OCI-LY3 (cell line): Measurements from ENCODE around the gene OR8D2.
A peak's percentile ranks its signal among the peaks of the same experiment; 100 is the strongest.

ENCODE experiments used
- H2AFZ ChIP-seq: fragments of 200-600, 300-600 bp; shearing (Covaris generic); 2 replicates; pipeline ENCODE4 v1.6.0; 2014; ENCODE audit warnings: antibody characterized with exemption, low read depth, low read length
- H3K27ac ChIP-seq: fragments of 200-600, 300-600 bp; sonication (generic); 2 replicates; pipeline ENCODE4 v1.5.1; 2014; ENCODE audit warnings: mild to moderate bottlenecking, low read length, moderate library complexity, mixed read lengths
- H3K27me3 ChIP-seq: fragments of 200-600, 300-600 bp; sonication (generic); 2 replicates; pipeline ENCODE4 v1.6.1; 2014; ENCODE audit warnings: low read depth, low read length, mixed read lengths
- H3K36me3 ChIP-seq: fragments of 200-600, 300-600 bp; sonication (generic); replicated peaks from 2 replicates; pipeline ENCODE3; 2014; ENCODE audit warnings: low read depth, low read length, mixed read lengths
- H3K4me1 ChIP-seq: fragments of 300-600, 200-600 bp; sonication (generic); 2 replicates; pipeline ENCODE4 v1.6.1; 2014; ENCODE audit warnings: low read length, mixed read lengths
- H3K4me2 ChIP-seq: fragments of 200-600, 300-600 bp; sonication (generic); 2 replicates; pipeline ENCODE4 v1.6.1; 2014; ENCODE audit warnings: low read length, mixed read lengths
- H3K4me3 ChIP-seq: fragments of 300-600, 200-600 bp; sonication (generic); 2 replicates; pipeline ENCODE4 v1.5.1; 2014; ENCODE audit warnings: antibody characterized with exemption, mild to moderate bottlenecking, low read length, moderate library complexity
- H3K79me2 ChIP-seq: fragments of 300-600, 200-600 bp; shearing (Covaris generic); 2 replicates; pipeline ENCODE4 v1.6.1; 2014; ENCODE audit warnings: mild to moderate bottlenecking, low read length, mixed read lengths
- H3K9ac ChIP-seq: fragments of 300-600, 200-600 bp; shearing (Covaris generic); 2 replicates; pipeline ENCODE4 v1.6.0; 2014; ENCODE audit warnings: mild to moderate bottlenecking, low read length, moderate library complexity
- H3K9me3 ChIP-seq: fragments of 200-600, 300-600 bp; shearing (Covaris generic); 2 replicates; pipeline ENCODE4 v1.6.1; 2014; ENCODE audit warnings: low read length, mixed read lengths; ENCODE audit not compliant: insufficient read depth
- H4K20me1 ChIP-seq: fragments of 200-600, 300-600 bp; sonication (generic); 2 replicates; pipeline ENCODE4 v1.6.1; 2016; ENCODE audit warnings: low read length, mixed read lengths; ENCODE audit not compliant: insufficient read depth
- CTCF ChIP-seq: fragments of 200-600, 300-600 bp; sonication (generic); IDR thresholded peaks from 2 replicates; pipeline ENCODE4 v1.5.1; 2014; ENCODE audit warnings: antibody characterized with exemption, low read length, low read depth
- EZH2phosphoT487 ChIP-seq: fragments of 200-600 bp; shearing (Covaris generic); IDR thresholded peaks from 2 replicates; pipeline ENCODE4 v1.6.1; 2018; ENCODE audit warnings: antibody characterized with exemption, mixed run types, low read depth

Gene OR8D2

GRCh38 chr11:124327775-124328174 is 7.8 kb upstream of the OR8D2 start:
- no peaks in the 10 kb centered on the region for H3K36me3 ChIP-seq
- H3K4me3 ChIP-seq: no peak overlapping the region
- H3K27me3 ChIP-seq: peaks cover 18% of the 10 kb centered on the region
- no peaks in the 10 kb centered on the region for H4K20me1 ChIP-seq
- H3K4me1 ChIP-seq: peaks cover 23% of the 10 kb centered on the region
- no peaks in the 10 kb centered on the region for H3K9me3 ChIP-seq
- no peak for TF ChIP-seq CTCF
- TF ChIP-seq EZH2phosphoT487: no peak
- no peak overlapping the region for H3K27ac ChIP-seq
- H3K79me2 ChIP-seq: no peaks in the 10 kb centered on the region
- H3K9ac ChIP-seq: no peak overlapping the region
- H2AFZ ChIP-seq: no peak overlapping the region
- no peak overlapping the region for H3K4me2 ChIP-seq

- H3K4me3 ChIP-seq: no peak overlapping the region
- peaks cover 14% of the 10 kb centered on the region for H3K27me3 ChIP-seq
- no peak overlapping the region for H3K27ac ChIP-seq
- no peak overlapping the region for H3K9ac ChIP-seq
- H3K36me3 ChIP-seq: no peaks in the 10 kb centered on the region
- H3K9me3 ChIP-seq: no peaks in the 10 kb centered on the region
- H3K4me1 ChIP-seq: no peaks in the 10 kb centered on the region
- TF ChIP-seq EZH2phosphoT487 (no peak), CTCF (no peak)
- no peaks in the 10 kb centered on the region for H3K79me2 ChIP-seq
- H3K4me2 ChIP-seq: no peak overlapping the region
- H2AFZ ChIP-seq: no peak overlapping the region
- no peaks in the 10 kb centered on the region for H4K20me1 ChIP-seq
Observed at GRCh38 chr11:124322356-124322755, 2.4 kb upstream of the OR8D2 start.

GRCh38 chr11:124315052-124315451 is 4.9 kb downstream of the OR8D2 start:
- TF ChIP-seq EZH2phosphoT487 (no peak), CTCF (no peak)
- H3K4me1 ChIP-seq: peaks cover 6% of the 10 kb centered on the region
- no peaks in the 10 kb centered on the region for H3K9me3 ChIP-seq
- no peak overlapping the region for H3K4me3 ChIP-seq
- no peak overlapping the region for H3K27ac ChIP-seq
- H3K9ac ChIP-seq: no peak overlapping the region
- peaks cover 25% of the 10 kb centered on the region for H3K27me3 ChIP-seq
- peak overlapping the region; percentile 29; the same call in 1 of the 2 replicates for H3K4me2 ChIP-seq
- H2AFZ ChIP-seq: no peak overlapping the region
- no peaks in the 10 kb centered on the region for H3K36me3 ChIP-seq
- H3K79me2 ChIP-seq: no peaks in the 10 kb centered on the region
- no peaks in the 10 kb centered on the region for H4K20me1 ChIP-seq

- H3K4me3 ChIP-seq: no peak within 1 kb of the TSS
- H2AFZ ChIP-seq: no peak within 1 kb of the TSS
- peaks cover 6% of the 10 kb centered on the region for H3K4me1 ChIP-seq
- H3K36me3 ChIP-seq: no peaks in the 10 kb centered on the region
- H3K9me3 ChIP-seq: no peaks in the 10 kb centered on the region
- H3K79me2 ChIP-seq: no peaks in the 10 kb centered on the region
- peaks cover 24% of the 10 kb centered on the region for H3K27me3 ChIP-seq
- no peak within 1 kb of the TSS for H3K9ac ChIP-seq
- no peak within 1 kb of the TSS for H3K4me2 ChIP-seq
- no peaks in the 10 kb centered on the region for H4K20me1 ChIP-seq
- TF ChIP-seq EZH2phosphoT487 (no peak), CTCF (no peak)
- H3K27ac ChIP-seq: no peak within 1 kb of the TSS
Observed at GRCh38 chr11:124313849-124314248, 6.1 kb downstream of the OR8D2 start, which contains the start of gene OR8D1. TSS of gene OR8D1 (minus strand) at chr11:124313949. CDS start at chr11:124310766, 3,183 bp downstream.
